Cardiac fibroblast (primary cell): Measurements from ENCODE around the gene MC1R.

Experiments used
- DNase-seq, 2 donors: peaks; one replicate each; pipeline versions ENCODE4 v3.0.0 to v3.0.0-alpha.2; 2010; ENCODE audit warnings: low read depth in 2 of 2
- H3K4me3 ChIP-seq, 2 donors: replicated peaks in 1 of 2; 1 replicate in 1 of 2; 2 replicates in 1 of 2; pipeline ENCODE4 v1.5.1; 2011; ENCODE audit warnings: low read depth in 2 of 2, low read length in 2 of 2, mild to moderate bottlenecking in 2 of 2, moderate library complexity in 1 of 2
- TF ChIP-seq, protein P1 (sequence below): IDR thresholded peaks from one replicate; pipeline ENCODE4 v1.5.1; 2011; ENCODE audit warnings: low read depth, mild to moderate bottlenecking, low read length, inconsistent platforms

The MC1R gene

DNA sequence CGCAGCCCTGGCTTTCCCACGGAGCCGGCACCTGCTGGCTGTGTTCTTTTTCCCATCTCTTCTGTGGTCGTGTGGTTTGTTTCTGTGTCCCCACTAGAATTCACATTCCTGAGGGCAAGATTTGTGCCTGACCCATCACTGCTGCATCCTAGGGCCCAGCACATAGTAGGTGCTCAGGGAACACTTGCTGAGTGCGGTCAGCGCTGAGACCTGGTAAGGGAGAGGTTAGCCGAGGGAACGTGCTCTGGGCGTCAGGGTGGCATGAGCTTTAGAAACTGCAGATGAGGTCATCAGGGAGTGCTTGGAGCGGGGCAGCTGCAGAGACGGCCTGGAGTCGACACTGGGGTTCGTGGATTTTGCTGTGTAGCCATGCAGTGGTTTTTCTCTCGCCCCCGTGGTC lies 35.8 kb downstream of the MC1R start:
- no peak for DNase-seq
- TF ChIP-seq, protein P1, sequence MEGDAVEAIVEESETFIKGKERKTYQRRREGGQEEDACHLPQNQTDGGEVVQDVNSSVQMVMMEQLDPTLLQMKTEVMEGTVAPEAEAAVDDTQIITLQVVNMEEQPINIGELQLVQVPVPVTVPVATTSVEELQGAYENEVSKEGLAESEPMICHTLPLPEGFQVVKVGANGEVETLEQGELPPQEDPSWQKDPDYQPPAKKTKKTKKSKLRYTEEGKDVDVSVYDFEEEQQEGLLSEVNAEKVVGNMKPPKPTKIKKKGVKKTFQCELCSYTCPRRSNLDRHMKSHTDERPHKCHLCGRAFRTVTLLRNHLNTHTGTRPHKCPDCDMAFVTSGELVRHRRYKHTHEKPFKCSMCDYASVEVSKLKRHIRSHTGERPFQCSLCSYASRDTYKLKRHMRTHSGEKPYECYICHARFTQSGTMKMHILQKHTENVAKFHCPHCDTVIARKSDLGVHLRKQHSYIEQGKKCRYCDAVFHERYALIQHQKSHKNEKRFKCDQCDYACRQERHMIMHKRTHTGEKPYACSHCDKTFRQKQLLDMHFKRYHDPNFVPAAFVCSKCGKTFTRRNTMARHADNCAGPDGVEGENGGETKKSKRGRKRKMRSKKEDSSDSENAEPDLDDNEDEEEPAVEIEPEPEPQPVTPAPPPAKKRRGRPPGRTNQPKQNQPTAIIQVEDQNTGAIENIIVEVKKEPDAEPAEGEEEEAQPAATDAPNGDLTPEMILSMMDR = no peak
- no peak overlapping the region for H3K4me3 ChIP-seq

GRCh38 chr16:89955001-89955685 lies 36.5 kb downstream of the MC1R start:
- TF ChIP-seq, protein P1 = no peak
- no peak overlapping the region for H3K4me3 ChIP-seq
- DNase-seq = no peak

- DNase-seq = no peak
- no peak overlapping the region for H3K4me3 ChIP-seq
- TF ChIP-seq, protein P1 = no peak
Observed at GRCh38 chr16:89956505-89957215, 38.0 kb downstream of the MC1R start.

GRCh38 chr16:89957216-89957785 lies 38.6 kb downstream of the MC1R start:
- no peak for DNase-seq
- H3K4me3 ChIP-seq = no peak overlapping the region
- TF ChIP-seq, protein P1 = no peak

GRCh38 chr16:89958068-89958467 lies 39.4 kb downstream of the MC1R start:
- DNase-seq = peak; percentile 24 to 36
- TF ChIP-seq, protein P1 = no peak
- H3K4me3 ChIP-seq = no peak overlapping the region

- TF ChIP-seq, protein P1 = no peak
- H3K4me3 ChIP-seq = no peak overlapping the region
- DNase-seq = no peak
Observed at GRCh38 chr16:89958596-89958995, 39.9 kb downstream of the MC1R start.
